Fibroblast of villous mesenchyme (primary cell): ENCODE data around the gene TNN. TPM values are rescaled to one million over a fixed set of nuclear protein-coding genes. Genes with fewer than 3 reads are reported as not detected.

ENCODE experiments used
- DNase-seq: peaks from one replicate; pipeline ENCODE4 v3.0.0-alpha.2; 2010; ENCODE audit warnings: low read depth
- H3K4me3 ChIP-seq: 2 replicates; pipeline ENCODE4 v1.5.1; 2011; ENCODE audit warnings: low read depth, mild to moderate bottlenecking, low read length
- total RNA-seq: library from RNA; depleted of rRNA; stranded (reverse); fragments of >200 nt; gene quantifications from 2 replicates; pipeline ENCODE4 v1.2.3, GENCODE V29; 2012
- TF ChIP-seq, protein P1 (sequence below): IDR thresholded peaks from 2 replicates; pipeline ENCODE4 v1.5.1; 2012; ENCODE audit warnings: low read depth, mild to moderate bottlenecking, low read length; ENCODE audit not compliant: insufficient read depth

TNN gene
- total RNA-seq, 1 donor: not detected

DNA sequence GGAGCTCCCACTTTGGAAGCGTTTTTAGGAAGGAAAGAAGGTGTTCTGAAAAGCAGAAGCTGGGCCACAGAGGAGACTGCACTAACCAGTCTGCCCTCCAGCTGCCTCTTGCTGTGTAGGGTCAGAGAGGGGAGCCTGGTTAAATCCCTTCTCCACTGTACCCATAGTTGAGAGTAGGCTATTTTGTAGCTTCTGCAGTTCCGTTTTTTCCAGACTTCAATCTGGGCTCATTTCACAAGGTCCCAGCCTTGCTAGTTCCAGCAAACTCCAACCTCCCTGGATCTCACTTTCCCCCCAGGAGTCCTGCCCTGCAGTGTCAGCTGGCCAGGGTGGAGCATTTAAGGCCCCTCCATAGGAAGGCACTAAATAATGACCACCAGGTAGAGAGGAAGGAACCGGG is 11.0 kb downstream of the TNN start:
- TF ChIP-seq, protein P1, sequence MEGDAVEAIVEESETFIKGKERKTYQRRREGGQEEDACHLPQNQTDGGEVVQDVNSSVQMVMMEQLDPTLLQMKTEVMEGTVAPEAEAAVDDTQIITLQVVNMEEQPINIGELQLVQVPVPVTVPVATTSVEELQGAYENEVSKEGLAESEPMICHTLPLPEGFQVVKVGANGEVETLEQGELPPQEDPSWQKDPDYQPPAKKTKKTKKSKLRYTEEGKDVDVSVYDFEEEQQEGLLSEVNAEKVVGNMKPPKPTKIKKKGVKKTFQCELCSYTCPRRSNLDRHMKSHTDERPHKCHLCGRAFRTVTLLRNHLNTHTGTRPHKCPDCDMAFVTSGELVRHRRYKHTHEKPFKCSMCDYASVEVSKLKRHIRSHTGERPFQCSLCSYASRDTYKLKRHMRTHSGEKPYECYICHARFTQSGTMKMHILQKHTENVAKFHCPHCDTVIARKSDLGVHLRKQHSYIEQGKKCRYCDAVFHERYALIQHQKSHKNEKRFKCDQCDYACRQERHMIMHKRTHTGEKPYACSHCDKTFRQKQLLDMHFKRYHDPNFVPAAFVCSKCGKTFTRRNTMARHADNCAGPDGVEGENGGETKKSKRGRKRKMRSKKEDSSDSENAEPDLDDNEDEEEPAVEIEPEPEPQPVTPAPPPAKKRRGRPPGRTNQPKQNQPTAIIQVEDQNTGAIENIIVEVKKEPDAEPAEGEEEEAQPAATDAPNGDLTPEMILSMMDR: no peak
- H3K4me3 ChIP-seq: no peak overlapping the region
- no peak for DNase-seq

DNA sequence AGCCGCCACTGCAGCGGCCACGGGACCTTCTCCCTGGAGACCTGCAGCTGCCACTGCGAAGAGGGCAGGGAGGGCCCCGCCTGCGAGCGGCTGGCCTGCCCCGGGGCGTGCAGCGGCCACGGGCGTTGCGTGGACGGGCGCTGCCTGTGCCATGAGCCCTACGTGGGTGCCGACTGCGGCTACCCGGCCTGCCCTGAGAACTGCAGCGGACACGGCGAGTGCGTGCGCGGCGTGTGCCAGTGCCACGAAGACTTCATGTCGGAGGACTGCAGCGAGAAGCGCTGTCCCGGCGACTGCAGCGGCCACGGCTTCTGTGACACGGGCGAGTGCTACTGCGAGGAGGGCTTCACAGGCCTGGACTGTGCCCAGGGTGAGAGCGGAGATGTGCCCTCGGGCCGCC is 11.7 kb downstream of the TNN start:
- TF ChIP-seq, protein P1: no peak
- no peak overlapping the region for H3K4me3 ChIP-seq
- no peak for DNase-seq

DNA sequence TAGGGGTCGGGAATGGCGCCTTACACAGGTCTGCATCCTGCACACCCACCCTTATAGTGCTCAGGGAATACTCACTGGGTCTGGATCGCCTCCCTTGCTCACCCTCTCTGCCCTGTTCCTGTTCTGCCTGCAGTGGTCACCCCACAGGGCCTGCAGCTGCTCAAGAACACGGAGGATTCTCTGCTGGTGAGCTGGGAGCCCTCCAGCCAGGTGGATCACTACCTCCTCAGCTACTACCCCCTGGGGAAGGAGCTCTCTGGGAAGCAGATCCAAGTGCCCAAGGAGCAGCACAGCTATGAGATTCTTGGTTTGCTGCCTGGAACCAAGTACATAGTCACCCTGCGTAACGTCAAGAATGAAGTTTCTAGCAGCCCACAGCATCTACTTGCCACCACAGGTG is 12.4 kb downstream of the TNN start:
- no peak overlapping the region for H3K4me3 ChIP-seq
- no peak for DNase-seq
- TF ChIP-seq, protein P1: no peak

DNA sequence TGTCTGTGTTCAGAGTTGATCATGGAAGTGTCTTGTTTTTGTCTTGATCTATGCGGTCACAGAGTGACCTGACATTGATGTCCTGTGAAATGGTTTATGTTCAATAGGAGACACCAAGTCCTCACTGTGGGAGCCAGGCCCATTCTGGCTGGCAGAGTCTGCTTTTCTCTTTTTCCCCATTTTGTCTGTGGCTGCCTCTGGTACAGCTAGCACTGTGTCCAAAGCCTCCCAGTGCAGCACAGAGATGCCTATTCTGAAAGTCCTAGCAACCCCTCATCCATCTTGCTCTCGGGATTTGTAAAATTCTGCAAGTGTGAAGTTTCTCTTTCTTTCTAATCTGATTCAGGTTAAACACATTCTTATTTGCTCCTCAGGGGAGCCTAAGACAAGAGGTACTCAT is 14.3 kb downstream of the TNN start:
- H3K4me3 ChIP-seq: no peak overlapping the region
- DNase-seq: no peak
- TF ChIP-seq, protein P1: no peak

DNA sequence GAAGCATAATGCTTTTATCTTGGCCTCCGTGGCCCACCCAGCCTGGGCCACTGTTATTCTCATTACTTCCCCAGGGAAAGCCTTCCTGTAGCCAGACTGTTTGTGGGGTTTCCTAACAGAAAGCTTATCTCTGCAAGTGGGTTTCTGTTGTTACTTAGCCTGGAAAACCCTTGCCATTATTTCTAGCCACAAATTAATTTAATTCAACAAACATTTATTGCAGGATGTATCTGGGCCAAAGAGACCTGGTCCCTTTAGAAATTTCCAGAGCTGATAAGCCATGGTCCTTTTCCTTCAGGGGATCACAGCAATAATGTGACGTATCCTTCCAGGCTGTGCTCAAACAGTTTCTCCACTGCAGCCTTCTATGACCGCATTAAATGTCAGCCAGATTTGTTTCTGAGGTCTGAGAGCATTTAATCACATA is 20.9 kb downstream of the TNN start:
- TF ChIP-seq, protein P1: no peak
- no peak overlapping the region for H3K4me3 ChIP-seq
- DNase-seq: no peak

DNA sequence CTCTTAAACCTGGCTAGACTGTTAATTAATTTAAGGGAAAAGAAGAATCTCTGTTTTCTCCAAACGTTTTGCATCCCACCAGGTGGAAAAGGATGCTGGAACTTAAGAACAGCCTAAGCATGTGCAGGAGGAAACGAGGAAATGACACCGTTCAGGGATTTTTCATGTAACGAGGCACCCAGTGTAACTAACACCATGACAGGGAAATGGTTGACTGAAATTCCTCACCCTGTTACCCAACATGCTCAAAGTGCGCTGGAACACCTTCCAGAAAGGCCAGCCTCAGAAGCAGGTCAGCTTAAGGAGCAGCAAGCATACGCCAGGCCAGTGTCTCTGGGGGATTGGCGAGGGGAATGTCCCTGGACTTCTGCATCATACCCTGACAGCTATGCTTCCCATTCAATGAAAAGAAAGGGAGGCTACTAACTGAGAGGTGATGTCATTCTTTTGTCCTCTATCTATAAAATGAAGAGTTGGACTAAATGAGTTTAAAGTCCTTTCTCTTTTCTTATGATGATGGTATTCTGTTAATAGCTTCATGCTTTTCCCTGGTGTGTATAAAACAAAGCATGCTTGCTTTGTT is 21.6 kb downstream of the TNN start:
- TF ChIP-seq, protein P1: no peak
- H3K4me3 ChIP-seq: no peak overlapping the region
- no peak for DNase-seq

DNA sequence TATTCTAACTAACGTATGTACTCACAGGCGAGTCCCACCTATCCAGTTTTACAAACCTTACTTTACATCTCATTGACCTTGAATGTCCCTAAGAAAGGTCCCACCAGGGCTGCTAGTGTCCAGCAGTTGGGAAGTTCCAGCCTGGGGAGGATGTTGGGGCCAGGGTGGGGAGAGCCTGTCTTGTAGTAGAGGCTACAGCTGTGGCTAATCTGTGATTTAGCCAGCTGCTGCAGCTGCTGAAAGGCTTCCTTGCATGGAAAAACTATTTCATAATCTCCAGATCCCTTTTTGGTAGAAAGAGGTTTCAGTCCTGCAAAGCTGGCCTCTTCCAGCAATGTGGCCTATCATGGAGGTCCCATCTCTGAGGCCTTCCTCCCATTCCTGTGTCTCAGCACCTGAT is 23.1 kb downstream of the TNN start:
- no peak for DNase-seq
- no peak overlapping the region for H3K4me3 ChIP-seq
- TF ChIP-seq, protein P1: no peak
